ENCODE measurements around the gene ZNF512.
"Not testable (repeated sequence)": the region's sequence is repeated elsewhere in the genome, so short reads cannot be mapped to it uniquely, and the experiment has no call there.

GRCh38 chr2:27594020-27594703 lies 11.3 kb downstream of the ZNF512 start:
- not testable (repeated sequence) for TF ChIP-seq EZH2 (IDR thresholded peaks at IDR 0.05; ENCODE audit: borderline replicate concordance, low read depth, low read length); CEBPB (tag; IDR thresholded peaks at IDR 0.05); FOS (IDR thresholded peaks at IDR 0.05; ENCODE audit: extremely low read depth, insufficient read length); CBFB (CRISPR knock-in tag; IDR thresholded peaks at IDR 0.05); NFYB (IDR thresholded peaks at IDR 0.05; ENCODE audit: extremely low read depth, insufficient read length); UBTF (IDR thresholded peaks at IDR 0.05; ENCODE audit: borderline replicate concordance in 1 of 2, low read depth in 2 of 2, low read length in 2 of 2); ATF1 (CRISPR knock-in tag; IDR thresholded peaks at IDR 0.05); ATF1 (tag; IDR thresholded peaks at IDR 0.05); ATF7 (IDR thresholded peaks at IDR 0.05); KDM4B (IDR thresholded peaks at IDR 0.05; ENCODE audit: borderline replicate concordance in 2 of 2, low read depth in 1 of 2); SPI1 (IDR thresholded peaks at IDR 0.05; ENCODE audit: borderline replicate concordance, low read depth, low read length)
- TF ChIP-seq, protein P1, sequence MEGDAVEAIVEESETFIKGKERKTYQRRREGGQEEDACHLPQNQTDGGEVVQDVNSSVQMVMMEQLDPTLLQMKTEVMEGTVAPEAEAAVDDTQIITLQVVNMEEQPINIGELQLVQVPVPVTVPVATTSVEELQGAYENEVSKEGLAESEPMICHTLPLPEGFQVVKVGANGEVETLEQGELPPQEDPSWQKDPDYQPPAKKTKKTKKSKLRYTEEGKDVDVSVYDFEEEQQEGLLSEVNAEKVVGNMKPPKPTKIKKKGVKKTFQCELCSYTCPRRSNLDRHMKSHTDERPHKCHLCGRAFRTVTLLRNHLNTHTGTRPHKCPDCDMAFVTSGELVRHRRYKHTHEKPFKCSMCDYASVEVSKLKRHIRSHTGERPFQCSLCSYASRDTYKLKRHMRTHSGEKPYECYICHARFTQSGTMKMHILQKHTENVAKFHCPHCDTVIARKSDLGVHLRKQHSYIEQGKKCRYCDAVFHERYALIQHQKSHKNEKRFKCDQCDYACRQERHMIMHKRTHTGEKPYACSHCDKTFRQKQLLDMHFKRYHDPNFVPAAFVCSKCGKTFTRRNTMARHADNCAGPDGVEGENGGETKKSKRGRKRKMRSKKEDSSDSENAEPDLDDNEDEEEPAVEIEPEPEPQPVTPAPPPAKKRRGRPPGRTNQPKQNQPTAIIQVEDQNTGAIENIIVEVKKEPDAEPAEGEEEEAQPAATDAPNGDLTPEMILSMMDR (IDR thresholded peaks at IDR 0.05 in 2 of 3, conservative IDR thresholded peaks at IDR 0.05 in 1 of 3; ENCODE audit: insufficient read depth in 2 of 3, low read depth in 1 of 3, low read length in 3 of 3): not testable (repeated sequence)
- TF ChIP-seq, protein P2, sequence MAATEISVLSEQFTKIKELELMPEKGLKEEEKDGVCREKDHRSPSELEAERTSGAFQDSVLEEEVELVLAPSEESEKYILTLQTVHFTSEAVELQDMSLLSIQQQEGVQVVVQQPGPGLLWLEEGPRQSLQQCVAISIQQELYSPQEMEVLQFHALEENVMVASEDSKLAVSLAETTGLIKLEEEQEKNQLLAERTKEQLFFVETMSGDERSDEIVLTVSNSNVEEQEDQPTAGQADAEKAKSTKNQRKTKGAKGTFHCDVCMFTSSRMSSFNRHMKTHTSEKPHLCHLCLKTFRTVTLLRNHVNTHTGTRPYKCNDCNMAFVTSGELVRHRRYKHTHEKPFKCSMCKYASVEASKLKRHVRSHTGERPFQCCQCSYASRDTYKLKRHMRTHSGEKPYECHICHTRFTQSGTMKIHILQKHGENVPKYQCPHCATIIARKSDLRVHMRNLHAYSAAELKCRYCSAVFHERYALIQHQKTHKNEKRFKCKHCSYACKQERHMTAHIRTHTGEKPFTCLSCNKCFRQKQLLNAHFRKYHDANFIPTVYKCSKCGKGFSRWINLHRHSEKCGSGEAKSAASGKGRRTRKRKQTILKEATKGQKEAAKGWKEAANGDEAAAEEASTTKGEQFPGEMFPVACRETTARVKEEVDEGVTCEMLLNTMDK (IDR thresholded peaks at IDR 0.05; ENCODE audit: borderline replicate concordance, insufficient read depth, low read depth, low read length, poor library complexity, severe bottlenecking): not testable (repeated sequence)

All from K562 (cell line).